Central memory CD4-positive, alpha-beta T cell (primary cell): ENCODE results near the gene ADAM12.

Source experiments
- DNase-seq: peaks from one replicate; pipeline ENCODE4 v3.0.0; 2022

Gene ADAM12

GRCh38 chr10:126233182-126234148 is 154.8 kb downstream of the ADAM12 start:
- DNase-seq = no peak

- DNase-seq = no peak
These were observed 157.7 kb downstream of the ADAM12 start for GRCh38 chr10:126230587-126230986.

GRCh38 chr10:126229686-126230085 is 158.6 kb downstream of the ADAM12 start:
- no peak for DNase-seq

- DNase-seq = no peak
These were observed 160.5 kb downstream of the ADAM12 start for GRCh38 chr10:126227762-126228134.

GRCh38 chr10:126226988-126227761 is 161.1 kb downstream of the ADAM12 start:
- no peak for DNase-seq

GRCh38 chr10:126226205-126226604 is 162.1 kb downstream of the ADAM12 start:
- DNase-seq = no peak

- no peak for DNase-seq
These were observed 162.6 kb downstream of the ADAM12 start for GRCh38 chr10:126225672-126226008.

- DNase-seq = no peak
These were observed 163.2 kb downstream of the ADAM12 start for GRCh38 chr10:126224967-126225671.

GRCh38 chr10:126223512-126224067 is 164.7 kb downstream of the ADAM12 start:
- DNase-seq = no peak

- DNase-seq = no peak
These were observed 165.4 kb downstream of the ADAM12 start for GRCh38 chr10:126222736-126223511.

GRCh38 chr10:126221874-126222273 is 166.4 kb downstream of the ADAM12 start:
- DNase-seq = no peak

GRCh38 chr10:126218778-126219649 is 169.3 kb downstream of the ADAM12 start:
- no peak for DNase-seq

GRCh38 chr10:126218174-126218573 is 170.1 kb downstream of the ADAM12 start:
- DNase-seq = no peak

- no peak for DNase-seq
These were observed 171.7 kb downstream of the ADAM12 start for GRCh38 chr10:126216632-126216961.

- no peak for DNase-seq
These were observed 172.3 kb downstream of the ADAM12 start for GRCh38 chr10:126215746-126216631.

- no peak for DNase-seq
These were observed 173.6 kb downstream of the ADAM12 start for GRCh38 chr10:126214679-126215078.

- DNase-seq = no peak
These were observed 174.3 kb downstream of the ADAM12 start for GRCh38 chr10:126214021-126214420.

GRCh38 chr10:126212738-126213137 is 175.5 kb downstream of the ADAM12 start:
- DNase-seq = no peak

- DNase-seq = no peak
These were observed 178.1 kb downstream of the ADAM12 start for GRCh38 chr10:126210051-126210651.

GRCh38 chr10:126209451-126209850 is 178.8 kb downstream of the ADAM12 start:
- no peak for DNase-seq
